Smooth muscle cell of the brain vasculature (primary cell): ENCODE data around the gene TEPSIN.

ENCODE experiments used
- DNase-seq: peaks from one replicate; pipeline ENCODE4 v3.0.0-alpha.2; 2012; ENCODE audit warnings: low read depth, low spot score

The TEPSIN gene

DNA sequence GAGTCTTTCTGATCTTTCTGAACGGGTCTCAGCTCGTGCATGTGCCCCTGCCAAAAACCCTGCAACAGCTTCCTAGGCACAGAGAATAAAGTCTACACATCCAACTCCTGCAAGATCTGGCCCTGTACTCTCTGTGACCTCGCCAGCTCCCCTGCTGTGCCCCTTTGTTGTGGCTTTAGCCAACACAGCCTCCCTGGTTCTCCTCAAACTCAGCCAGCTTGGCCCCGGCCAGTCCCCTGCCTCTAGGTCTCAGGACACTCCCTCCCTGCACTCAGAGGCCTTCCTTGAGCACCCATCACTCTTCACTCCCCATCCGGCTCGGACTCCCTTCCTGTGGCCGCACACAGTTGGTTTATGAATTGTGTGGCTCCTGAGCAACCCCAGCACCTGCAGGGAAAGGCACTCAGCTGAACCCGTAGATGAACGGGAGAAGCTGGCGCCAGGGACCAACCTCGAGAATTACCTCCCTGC, 17.4 kb downstream of the TEPSIN start:
- no peak for DNase-seq

GRCh38 chr17:81219476-81220180, 19.2 kb downstream of the TEPSIN start:
- no peak for DNase-seq

DNA sequence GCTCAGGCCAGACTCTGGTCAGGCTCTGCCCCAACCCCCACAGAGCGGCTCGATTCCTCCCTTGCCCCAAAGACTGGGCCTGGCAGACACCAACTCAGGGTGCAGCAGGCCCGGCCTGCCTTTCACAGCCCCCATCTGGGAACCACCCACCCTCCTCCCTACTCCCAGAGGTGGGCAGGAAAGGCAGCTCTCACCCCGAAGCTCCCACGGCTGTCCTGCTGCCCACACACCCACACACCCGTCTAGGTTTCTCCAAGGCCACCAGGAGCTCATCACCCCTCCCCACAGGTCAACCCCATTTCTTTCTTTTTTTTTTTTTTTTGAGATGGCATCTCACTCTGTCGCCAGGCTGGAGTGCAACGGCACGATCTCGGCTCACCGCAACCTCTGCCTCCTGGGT, 19.9 kb downstream of the TEPSIN start:
- DNase-seq = no peak

DNA sequence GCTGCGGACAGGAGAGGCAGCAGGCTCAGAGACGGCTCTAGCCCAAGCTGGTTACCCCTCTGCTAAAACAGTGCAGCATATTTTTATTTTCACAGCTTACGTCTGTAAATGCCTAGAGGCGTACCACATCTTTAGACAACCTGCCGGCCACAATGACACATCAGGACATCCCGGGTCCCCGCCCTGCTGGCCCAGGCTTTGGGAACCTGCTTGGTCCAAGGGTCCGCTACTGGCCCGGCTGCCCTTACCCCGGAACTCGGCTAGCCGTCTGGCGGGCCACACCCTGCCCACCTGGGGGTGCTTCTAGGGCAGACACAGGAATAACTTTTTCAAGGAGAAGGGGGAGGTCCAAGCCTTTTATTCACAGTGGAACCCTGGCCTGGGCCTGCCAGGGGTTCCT, 20.4 kb downstream of the TEPSIN start:
- DNase-seq = no peak

DNA sequence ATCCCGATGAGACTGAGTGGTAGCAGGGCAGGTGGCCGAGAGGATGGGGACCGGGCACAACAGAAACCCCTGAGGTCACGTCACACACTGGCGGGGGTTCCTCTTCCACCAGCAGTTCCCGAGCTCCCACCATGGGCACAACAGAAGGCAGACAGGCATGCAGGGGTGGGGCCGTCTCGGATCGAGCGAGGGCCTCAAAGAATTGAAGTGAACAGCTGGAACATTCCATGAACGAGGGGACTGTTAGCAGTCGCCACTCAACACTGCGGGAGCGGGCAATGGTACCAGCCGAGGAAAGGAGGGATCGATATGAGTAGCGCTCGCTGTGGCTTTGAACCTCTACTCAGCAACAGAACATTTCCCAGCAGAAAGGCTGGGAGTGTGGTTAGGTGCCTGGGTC, 21.4 kb downstream of the TEPSIN start:
- DNase-seq = no peak

DNA sequence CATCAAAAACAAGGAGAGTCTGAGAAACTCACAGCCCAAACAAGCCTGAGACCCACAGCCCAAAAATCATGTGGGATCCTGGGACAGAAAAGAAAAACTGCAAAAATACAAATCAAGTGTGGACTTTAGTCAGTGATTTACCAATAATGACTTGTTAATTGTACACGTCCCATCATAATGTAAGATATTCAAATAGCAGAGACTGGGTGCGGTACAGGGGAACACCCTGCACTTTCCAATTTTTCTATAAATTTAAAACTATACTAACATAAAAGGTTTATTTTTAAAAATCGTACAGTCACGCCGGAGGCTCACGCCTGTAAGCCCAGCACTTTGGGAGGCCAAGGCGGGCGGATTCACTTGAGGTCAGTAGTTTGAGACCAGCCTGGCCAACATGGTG, 24.9 kb downstream of the TEPSIN start:
- no peak for DNase-seq

DNA sequence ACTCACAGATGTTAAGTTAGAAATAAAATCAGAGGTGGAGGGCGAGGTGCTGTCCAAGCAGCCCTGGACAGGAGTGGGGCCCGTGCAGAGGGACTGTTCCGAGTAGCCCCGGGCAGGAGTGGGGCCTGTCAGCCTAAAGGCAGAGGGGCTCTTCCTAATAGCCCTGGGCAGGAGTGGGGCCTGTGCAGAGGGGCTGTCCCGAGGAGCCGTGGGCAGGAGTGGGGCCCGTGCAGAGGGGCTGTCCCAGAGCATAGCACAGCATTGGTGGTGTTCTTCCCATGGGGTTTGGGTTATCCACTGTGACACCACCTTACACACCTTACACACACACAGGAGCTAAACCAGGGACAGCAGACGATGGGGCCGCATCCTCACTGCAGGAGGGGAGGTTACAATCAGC, 26.5 kb downstream of the TEPSIN start:
- no peak for DNase-seq

- no peak for DNase-seq
Observed at GRCh38 chr17:81210868-81211267, 28.0 kb downstream of the TEPSIN start.

GRCh38 chr17:81210466-81210865, 28.4 kb downstream of the TEPSIN start:
- no peak for DNase-seq

GRCh38 chr17:81209141-81209540, 29.7 kb downstream of the TEPSIN start:
- DNase-seq = no peak

DNA sequence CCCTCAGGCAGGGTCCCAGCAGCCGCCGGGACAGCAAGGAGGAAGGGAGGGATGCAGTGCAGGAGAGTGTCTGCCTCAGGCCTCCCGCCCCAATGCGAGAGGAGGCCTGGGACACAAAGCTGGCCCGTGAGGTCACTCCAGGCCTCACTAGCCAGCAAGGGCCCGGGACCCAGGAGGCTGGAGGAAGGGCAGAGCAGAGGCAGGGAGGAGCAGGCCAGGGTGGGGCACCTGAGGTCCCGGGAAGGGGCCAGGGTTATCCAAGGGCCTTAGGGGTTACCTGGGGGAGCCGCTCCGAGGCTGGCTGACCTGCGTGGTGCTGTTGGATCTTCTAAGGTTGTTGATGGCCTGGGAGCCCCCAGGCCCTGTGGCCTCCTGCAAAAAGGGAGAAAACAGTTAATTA, 30.2 kb downstream of the TEPSIN start:
- no peak for DNase-seq

DNA sequence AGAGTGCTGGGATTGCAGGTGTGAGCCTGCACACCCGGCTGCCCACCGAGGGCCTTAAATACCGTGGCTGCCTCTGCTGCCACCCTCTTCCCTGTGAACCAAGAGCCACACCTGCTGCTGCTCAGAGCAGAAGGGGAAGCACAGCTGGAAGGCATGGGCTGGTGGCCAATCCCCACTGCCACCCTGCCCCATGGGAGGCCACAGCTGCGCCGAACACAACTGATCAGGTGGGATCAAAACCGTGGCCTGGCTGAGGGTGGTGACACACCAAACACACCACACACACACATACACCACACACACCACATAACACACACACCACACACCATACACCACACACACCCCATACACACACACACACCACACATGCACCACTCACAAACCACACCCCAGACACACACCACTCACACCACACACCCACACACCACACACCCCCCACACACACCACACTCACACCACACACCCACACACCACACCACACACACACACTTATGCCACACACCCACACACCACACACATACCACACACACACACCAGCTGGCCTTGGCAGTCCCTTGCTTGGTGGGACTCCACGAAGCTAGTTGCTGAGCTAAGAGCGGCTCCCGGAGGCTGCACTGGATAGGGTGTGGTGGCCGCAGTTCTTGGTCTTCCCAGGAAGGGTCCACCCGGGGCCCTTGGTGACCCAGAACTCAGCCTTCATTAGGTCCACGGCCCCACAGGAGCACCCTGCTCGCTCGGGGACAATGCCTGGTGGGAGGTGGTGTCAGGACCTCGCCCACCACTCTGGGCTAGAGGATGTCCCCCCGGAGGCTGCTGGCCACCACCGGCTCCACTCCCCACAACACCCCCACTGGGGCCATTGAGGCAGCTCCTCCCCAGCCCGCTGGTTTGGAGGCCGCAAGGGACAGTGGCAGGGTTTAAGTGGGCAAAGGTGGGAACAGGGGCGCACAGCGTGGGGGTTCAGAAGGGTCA, 31.0 kb downstream of the TEPSIN start:
- no peak for DNase-seq

DNA sequence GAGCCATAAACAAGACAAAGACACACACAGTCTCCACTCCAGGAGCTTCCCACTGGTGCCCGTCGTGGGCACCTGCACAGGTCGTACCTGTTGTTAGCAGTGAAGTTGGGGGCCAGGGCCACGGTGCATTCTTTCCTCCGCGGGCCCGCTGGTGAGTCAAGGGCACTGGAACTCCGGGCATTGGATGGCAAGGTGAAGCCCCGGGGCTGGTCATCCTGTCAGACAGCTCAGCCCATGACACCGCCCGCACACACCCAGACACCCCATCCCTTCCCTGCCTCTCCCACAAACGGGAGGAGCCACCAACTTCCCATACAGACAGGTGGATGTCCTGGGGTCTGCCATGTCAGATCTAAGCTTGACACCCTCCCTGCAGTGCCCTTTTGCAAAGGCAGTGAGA, 32.2 kb downstream of the TEPSIN start:
- no peak for DNase-seq

DNA sequence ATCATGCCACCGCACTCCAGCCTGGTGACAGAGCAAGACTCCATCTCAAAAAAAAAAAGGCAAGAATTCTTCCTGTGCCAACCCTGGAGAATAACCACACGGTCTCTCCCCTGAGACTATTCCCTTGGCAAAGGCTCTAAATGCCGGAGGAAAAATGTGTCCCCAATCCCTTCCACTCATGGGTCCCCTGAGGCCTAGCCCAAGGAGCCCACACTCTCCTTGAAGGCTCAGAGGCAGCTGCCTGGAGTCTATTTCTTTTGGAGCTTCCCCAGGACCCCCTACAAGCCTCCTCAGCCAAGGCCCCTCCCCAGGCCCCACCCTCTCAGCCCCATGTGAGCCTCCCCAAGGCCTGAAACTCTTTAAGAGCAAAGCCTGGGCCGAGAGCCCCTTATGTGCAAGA, 32.7 kb downstream of the TEPSIN start:
- DNase-seq = no peak

DNA sequence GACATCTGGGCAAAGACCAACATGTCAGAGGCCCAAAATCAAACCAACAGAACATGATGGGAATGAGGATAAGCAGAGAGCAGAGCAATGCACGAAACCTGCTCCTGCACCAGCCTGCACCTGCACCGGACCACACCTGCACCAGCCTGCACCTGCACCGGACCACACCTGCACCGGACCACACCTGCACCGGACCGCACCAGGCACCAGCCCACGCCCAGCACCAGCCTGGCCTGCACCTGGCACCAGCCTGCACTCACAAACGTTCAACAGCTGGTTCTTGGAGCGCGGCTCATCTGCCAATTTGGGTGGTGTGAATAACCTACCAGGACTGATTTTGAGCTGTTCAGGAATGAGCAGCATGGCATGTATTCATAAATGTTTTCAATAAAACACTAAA, 34.3 kb downstream of the TEPSIN start:
- no peak for DNase-seq

DNA sequence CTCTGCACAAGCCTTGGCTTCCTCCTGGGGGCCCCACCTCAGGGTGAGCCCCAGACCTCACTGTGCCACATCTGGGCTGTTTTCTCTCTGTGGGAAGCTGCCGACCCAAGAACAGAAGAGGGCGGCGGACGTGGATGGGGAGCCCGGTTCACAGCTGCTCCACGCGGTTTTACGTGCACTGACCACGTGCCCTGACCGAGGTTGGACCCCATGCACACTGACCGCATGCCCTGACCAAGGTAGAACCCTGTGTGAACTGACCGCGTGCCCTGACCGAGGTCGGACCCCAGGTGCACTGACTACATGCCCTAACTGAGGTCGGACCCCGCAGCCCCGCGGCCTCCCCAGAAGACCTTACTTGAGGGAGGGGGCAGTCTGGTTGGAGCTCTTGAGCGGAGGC, 35.7 kb downstream of the TEPSIN start:
- no peak for DNase-seq

DNA sequence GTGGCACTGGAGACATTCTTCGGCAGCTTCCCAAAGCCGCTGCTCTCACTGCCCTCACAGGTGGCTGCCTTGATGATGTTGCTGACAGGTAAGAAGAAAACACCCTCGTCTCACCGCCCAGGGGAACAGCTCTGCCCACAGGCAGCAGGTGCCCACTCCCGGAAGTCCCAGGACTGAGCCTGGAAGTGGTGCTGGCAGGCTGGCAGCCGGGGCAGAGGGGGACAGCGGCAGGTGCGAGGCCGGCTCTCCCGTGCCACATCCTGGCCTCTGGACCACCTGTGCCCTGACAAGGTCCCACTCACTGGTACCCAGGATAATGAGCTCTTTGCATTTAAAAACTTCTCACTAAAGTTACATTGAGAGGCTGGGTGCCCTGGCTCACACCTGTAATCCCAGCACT, 36.5 kb downstream of the TEPSIN start:
- DNase-seq = no peak

DNA sequence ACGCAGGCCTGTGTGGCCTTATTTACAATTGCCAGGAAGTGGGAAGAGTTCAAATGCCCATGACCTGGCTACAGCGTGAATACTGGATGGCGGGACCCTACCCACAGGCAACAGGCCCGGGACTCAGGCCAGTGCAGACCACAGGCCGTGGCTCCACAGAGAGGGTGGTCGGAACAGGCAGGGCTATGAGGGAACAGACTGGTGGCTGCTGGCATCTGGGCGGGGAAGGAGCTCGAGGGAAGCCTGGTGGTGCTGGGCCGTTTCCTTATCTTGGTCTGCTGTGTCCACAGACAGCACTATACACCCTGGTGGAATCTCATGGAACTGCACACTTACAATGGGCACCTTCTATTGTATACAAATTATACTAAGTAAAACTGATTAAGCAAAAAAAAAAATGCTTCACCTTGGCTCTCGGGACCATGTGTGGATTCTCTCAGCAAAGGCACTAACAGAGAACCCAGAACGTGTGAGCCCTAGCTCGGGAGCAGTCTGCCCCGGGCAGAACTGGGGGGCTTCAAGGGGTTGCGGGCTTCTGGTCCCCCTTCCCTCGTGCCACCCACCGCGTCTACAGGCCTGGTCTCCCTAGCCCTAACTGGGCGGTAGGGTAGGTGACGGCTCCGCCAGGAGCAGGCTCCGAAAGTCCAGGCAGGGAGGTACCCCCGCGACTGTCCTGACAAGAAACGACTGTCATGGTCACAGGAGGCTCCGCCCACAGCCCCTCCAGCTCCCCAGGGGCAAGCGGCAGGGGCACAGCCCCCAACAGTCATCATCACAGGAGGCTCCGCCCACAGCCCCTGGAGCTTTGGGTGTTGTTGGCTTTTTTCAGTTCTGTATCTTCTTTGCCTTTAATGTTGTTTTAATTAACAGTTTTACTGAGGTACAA, 37.9 kb downstream of the TEPSIN start:
- peak; percentile 39 for DNase-seq

- no peak for DNase-seq
Observed at GRCh38 chr17:81200201-81200600, 38.7 kb downstream of the TEPSIN start.

- DNase-seq = no peak
Observed at GRCh38 chr17:81199482-81199830, 39.4 kb downstream of the TEPSIN start.

GRCh38 chr17:81198826-81199481, 39.9 kb downstream of the TEPSIN start:
- no peak for DNase-seq
